Inflammatory macrophage treated with lipopolysaccharide for 1 hour (primary cell): ENCODE data around the gene RASGRP1.

Source experiments
- DNase-seq, 2 donors: peaks; one replicate each; pipeline ENCODE4 v3.0.0-alpha.2; 2020 to 2022

The RASGRP1 gene

GRCh38 chr15:38503496-38503895 lies 61.1 kb downstream of the RASGRP1 start:
- no peak for DNase-seq

DNA sequence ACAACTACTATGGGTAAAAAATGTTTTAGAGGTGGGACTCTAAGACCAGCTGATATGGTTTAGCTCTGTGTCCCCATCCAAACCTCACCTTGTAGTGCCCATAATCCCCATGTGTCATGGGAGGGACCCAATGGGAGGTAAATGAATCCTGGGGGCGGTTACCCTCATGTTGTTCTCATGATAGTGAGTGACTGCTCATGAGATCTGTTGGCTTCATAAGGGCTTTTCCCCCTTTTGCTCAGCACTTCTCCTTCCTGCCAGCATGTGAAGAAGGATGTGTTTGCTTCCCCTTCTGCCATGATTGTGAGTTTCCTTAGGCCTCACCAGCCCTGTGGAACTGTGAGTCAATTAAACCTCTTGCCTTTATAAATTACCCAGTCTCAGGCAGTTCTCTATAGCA lies 65.0 kb downstream of the RASGRP1 start:
- DNase-seq = peak; percentile 38 to 56

GRCh38 chr15:38496151-38496550 lies 68.5 kb downstream of the RASGRP1 start:
- no peak for DNase-seq

- no peak for DNase-seq
Observed at GRCh38 chr15:38490242-38490922, 74.2 kb downstream of the RASGRP1 start.

GRCh38 chr15:38487378-38487777 lies 77.2 kb downstream of the RASGRP1 start:
- DNase-seq = no peak

DNA sequence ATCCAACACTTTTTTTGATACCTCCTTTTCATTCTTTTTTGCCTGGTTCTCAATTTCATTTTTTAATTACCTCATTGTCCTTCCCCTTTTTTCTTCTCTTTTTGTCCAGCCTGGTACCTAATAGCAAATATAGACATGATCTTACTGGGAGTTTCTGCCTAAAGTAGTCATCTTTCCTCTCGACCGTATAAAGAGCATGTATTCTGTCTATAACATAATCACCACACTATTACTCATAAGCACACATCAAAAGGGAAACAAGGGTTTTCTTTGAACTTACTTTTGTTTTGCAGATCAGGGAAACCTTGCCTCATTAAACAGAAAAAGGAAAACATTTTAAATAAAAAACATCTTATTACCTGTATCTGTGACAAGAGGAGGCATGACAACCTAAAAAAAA lies 77.7 kb downstream of the RASGRP1 start:
- peak; percentile 54 to 78 for DNase-seq

- DNase-seq = no peak
Observed at GRCh38 chr15:38482572-38482971, 82.0 kb downstream of the RASGRP1 start.

- no peak for DNase-seq
Observed at GRCh38 chr15:38481761-38482160, 82.9 kb downstream of the RASGRP1 start.

- no peak for DNase-seq
Observed at GRCh38 chr15:38481113-38481512, 83.5 kb downstream of the RASGRP1 start.

GRCh38 chr15:38479756-38480155 lies 84.9 kb downstream of the RASGRP1 start:
- DNase-seq = peak; percentile 30 to 65

GRCh38 chr15:38479266-38479665 lies 85.3 kb downstream of the RASGRP1 start:
- DNase-seq = no peak

- peak in 1 of 2 donors; percentile 64 for DNase-seq
Observed at GRCh38 chr15:38477637-38478036, 87.0 kb downstream of the RASGRP1 start.

DNA sequence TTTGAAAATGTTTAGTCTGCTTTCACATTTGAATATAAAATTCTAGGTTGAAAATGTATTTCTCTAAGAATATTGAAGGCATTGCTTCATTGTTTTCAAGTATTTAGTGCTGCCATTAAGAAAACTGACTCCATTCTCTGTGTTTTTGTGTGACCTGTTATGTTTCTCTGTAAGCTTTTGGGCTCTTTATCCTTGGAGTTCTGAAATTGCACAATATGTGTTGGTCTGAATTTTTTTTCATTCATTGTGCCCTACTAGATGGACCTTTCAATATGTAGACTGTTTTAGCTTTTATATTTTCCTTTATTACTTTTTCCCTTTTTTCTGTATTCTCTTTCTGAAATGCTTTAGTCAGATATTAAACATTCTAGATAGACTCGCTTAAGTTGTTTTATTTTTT lies 88.5 kb downstream of the RASGRP1 start:
- no peak for DNase-seq

- DNase-seq = no peak
Observed at GRCh38 chr15:38475361-38475760, 89.3 kb downstream of the RASGRP1 start.

DNA sequence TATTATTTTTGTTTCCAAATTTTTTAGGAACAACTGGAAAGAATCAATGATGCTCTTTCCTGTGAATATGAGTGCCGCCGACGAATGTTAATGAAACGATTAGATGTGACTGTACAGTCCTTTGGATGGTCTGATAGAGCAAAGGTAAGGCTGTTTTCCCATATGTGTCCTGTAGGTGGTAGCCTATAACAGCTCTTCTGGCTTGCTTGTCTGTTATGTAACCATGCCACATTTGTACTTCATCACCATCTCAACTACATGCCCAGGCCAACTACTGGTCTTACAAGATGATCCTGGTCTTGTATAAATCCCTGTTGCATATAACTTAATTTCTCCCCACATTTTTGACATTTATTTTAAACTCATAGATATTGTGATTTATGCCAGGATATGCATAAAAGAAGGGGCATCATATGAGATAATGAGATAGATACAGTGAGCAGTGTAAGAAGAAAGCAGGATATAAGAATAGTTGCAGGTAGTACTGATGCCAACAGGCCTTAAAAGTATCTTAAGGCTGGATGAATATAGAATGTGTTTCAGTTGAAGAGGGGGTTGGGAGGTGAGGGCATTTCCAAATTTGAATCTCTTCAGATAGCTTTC lies 90.4 kb downstream of the RASGRP1 start:
- DNase-seq = peak; percentile 52 to 78

- DNase-seq = no peak
Observed at GRCh38 chr15:38471974-38472373, 92.6 kb downstream of the RASGRP1 start.

DNA sequence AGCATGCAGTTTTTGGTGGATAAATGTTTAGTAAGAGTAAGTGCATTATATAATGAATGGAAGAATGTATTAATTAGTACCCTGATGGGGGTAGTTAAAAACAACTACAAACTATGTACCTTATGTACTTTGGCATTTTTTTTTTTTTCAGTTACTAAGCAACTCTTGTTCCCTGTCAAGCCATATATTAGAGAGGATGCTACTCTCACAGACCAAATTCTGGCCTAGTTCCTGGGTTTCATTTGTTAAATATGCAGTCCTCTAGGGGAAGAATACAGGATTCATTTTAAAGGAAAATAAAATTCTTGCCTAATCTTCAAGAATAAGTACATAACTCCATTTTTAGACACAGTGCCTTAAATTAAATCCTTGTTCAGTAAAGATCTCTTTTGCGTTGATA lies 93.8 kb downstream of the RASGRP1 start:
- no peak for DNase-seq

DNA sequence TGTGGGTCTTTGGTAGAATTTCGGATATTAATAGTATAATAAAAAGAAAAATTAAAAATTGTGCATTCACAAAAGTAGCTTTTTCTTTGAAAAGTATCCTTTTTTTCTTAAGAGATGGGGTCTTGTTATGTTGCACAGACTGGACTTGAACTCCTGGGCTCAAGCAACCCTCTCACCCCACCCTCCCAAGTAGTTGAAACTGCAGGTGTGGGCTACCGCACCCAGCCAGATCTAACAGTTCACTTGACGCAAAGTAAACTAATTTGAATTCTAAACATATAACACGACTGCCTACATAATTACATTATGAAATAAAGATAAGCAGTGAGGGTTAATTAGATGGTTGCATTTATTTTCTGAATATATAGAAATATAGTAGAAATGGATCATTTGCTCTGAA lies 99.9 kb downstream of the RASGRP1 start:
- no peak for DNase-seq

GRCh38 chr15:38463893-38464292 lies 100.7 kb downstream of the RASGRP1 start:
- no peak for DNase-seq

DNA sequence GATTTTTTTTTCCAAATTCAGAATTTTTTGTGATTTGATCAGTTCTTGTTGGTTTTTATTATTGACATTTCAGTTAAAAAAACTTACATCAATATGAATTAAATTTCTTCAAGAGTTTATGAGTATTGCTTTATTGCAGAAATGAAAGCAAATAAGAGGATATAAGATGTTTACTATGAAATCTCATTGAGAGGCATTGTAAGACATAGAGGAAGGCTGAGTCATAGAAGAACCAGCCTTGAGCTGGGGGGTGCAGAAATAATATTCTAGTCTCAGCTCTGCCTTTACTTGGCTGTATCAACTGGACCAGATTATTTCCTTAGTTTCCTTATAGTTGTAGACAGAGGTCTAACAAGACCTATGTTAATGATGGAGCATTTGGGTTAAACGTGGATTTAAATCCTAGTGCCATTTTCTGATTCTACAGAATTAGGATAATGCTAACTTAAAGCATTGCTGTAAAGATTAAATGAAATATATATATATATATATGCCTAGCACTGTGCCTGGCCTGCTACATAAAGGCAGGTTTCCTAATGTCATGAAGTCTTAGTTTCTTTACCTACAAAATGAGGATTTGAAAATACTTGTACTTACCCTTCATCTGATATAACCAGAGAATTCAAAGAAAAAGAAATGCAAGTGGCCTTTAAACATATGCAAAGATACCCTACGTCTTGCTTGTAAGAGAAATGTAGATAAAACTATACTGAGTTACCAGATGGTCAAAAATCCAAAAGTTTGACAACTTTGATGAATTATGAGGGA lies 103.4 kb downstream of the RASGRP1 start:
- DNase-seq = peak; percentile 53 to 57

- DNase-seq = no peak
Observed at GRCh38 chr15:38460543-38460942, 104.1 kb downstream of the RASGRP1 start.

DNA sequence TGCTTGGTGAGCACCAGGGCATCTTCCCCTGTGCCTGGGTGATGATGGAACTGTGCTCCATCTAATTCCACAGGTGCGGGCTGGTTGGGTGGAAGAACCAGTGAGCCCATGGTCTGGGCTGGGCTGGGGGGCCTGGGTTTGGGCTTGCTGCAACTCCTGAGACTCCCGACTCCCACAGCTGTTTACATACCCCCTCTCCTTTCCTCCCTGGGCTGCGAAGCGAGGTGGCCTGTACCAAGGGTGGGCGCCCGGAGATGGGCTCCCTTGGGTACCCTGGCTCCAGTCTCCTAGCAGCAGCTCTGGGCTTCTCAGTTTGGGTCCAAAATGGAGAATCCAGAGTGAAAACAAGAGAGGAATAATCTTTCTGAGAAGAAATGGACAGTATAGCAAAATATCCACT lies 105.1 kb downstream of the RASGRP1 start:
- DNase-seq = no peak

DNA sequence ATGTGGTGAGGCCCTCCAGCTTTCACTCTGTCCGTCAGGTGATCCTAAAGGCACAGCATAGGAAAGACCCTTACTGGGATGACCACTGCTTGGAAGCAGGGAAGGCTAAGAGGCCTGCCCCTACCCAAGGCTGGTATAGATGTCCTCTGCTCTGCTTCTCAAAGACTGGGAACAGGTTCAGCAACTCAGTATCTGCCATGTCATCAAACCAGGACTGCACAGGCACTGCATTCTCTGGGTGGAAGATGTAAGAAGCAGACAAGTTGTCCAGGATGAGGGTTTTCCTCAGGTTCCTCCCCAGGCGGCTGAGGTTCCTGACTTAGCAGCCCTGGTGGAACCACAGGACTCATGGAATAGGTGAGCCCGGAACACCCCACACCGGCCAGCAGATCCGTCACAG lies 106.0 kb downstream of the RASGRP1 start:
- no peak for DNase-seq

GRCh38 chr15:38455092-38455491 lies 109.5 kb downstream of the RASGRP1 start:
- DNase-seq = no peak
